ENCODE results near the gene INSC. TPM values are rescaled to one million over a fixed set of nuclear protein-coding genes. Genes with fewer than 3 reads are reported as not detected.

INSC gene
- total RNA-seq, 2 experiments from 2014 or later, result 0.64 to 0.69 TPM

DNA sequence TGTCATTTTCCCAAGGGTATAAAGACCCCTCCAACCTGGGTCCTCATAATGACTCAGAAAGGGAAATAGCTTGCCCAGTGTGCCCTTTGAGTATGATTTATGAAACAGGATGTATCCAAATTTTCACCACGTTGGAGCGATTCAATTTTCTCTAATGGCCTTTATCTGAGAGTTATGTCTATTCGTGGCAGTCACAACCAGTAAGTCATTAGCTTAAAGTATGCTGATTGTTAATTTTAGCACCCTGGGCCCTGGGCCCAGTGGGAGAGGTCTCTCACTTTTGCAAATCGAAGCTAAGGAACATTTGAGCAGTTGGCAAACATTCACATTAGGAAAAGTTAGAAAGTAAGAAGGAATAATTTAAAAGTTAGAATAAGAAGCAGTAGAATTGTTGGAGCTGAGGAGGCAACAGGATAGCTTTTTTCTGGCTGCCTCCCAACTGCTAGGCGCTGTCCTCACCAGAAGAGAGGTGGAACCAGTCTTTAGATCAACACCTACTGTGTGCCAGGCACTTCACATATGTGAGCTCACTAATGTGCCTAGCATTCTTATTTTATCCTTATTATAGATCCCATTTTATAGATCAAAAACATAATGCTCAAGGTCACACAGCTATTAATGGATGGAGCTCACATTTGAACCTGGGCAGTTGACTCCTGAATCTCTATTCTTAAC lies 24.5 kb downstream of the INSC start:
- no peak overlapping the region for H3K27ac Mint-ChIP-seq
- no peaks in the 10 kb centered on the region for H3K9me3 Mint-ChIP-seq (ENCODE audit: low read depth)
- DNase-seq (no peak), ATAC-seq (no peak)
- POLR2A ChIA-PET, result no interaction called here
- H3K36me3 Mint-ChIP-seq (ENCODE audit: low read depth), result no peaks in the 10 kb centered on the region
- CTCF ChIA-PET, result interaction anchor here (0.7 to 3.5 kb wide), 6 partner anchors 13 to 55 kb away, joined by 3 to 13 read pairs (median 3); no protein-coding TSS in a partner anchor
- H3K27me3 Mint-ChIP-seq, result peaks cover 2% of the 10 kb centered on the region
- intact Hi-C loops (cut with DNase I, micrococcal nuclease), result no loop called here
- H3K4me3 Mint-ChIP-seq, result no peak overlapping the region
- no peaks in the 10 kb centered on the region for H3K4me1 Mint-ChIP-seq

DNA sequence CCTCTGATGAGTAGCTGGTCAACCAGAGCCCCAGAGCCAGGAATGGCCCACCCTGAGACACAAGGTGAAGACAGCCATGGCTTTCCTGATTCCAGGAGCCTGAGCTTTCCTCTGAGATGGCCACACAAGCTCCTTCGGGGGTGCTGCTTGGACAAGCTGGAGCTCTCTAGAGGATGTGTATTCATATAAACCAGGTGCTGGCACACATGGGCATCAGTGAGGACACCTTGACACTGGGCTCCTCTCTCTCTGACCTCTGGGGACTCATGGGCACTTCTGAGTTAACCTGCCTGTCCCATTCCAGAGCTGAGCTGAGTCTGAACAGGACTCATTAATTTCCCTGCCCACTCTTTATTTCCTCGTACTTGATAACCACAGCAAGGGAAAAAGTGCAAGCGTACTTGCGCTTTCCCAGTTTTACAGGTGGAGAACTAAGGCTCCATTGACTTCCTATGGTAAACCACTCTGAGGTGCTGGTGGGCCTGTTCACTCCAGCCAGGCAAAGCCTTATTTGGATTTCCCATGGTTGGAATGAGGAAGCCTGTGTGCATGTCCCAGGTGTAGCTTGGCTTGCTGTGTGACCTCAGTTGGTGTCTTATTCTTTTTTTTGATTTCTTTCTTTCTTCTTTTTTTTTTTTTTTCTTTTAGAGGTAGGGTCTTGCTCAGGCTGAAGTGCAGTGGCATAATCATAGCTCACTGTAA lies 25.4 kb downstream of the INSC start:
- no peak overlapping the region for H3K27ac Mint-ChIP-seq
- no peaks in the 10 kb centered on the region for H3K27me3 Mint-ChIP-seq
- ATAC-seq (no peak), DNase-seq (no peak)
- H3K4me3 Mint-ChIP-seq, result no peak overlapping the region
- H3K9me3 Mint-ChIP-seq (ENCODE audit: low read depth), result no peaks in the 10 kb centered on the region
- ChIA-PET POLR2A (no interaction called here), CTCF (interaction anchor here (1.1 to 3.5 kb wide), 5 partner anchors 13 to 65 kb away, joined by 3 to 13 read pairs (median 4); no protein-coding TSS in a partner anchor)
- H3K4me1 Mint-ChIP-seq, result no peaks in the 10 kb centered on the region
- intact Hi-C loops (cut with DNase I, micrococcal nuclease), result no loop called here
- H3K36me3 Mint-ChIP-seq (ENCODE audit: low read depth), result no peaks in the 10 kb centered on the region

DNA sequence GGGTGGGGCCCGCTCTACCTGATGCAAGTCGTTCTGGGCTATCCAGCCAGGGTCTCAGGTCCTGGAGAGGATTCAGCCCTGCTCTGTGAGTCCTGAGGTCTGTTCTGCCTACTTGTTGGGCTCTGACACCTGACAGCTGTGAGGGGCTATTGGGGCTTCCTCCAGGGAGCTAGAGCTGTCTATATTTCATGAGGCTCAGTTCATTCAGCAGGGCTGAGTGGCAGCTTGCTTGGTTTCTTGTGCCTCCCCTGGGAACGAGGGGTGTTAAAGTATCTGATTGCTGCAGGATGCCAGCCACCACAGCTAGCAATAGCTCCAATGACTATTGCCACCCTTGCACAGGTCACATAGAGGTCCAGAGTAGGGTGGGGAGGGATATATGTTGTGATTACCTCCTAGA lies 26.7 kb downstream of the INSC start:
- Mint-ChIP-seq H3K4me1 (no peaks in the 10 kb centered on the region), H3K9me3 (ENCODE audit: low read depth) (no peaks in the 10 kb centered on the region), H3K36me3 (ENCODE audit: low read depth) (no peaks in the 10 kb centered on the region), H3K27me3 (no peaks in the 10 kb centered on the region), H3K27ac (no peak overlapping the region), H3K4me3 (no peak overlapping the region)
- ATAC-seq (no peak), DNase-seq (no peak)
- ChIA-PET CTCF (interaction anchor here (0.9 to 1.3 kb wide), 5 partner anchors 23 to 67 kb away, joined by 3 to 4 read pairs (median 4); no protein-coding TSS in a partner anchor), POLR2A (no interaction called here)
- intact Hi-C loops (cut with DNase I, micrococcal nuclease), result no loop called here

DNA sequence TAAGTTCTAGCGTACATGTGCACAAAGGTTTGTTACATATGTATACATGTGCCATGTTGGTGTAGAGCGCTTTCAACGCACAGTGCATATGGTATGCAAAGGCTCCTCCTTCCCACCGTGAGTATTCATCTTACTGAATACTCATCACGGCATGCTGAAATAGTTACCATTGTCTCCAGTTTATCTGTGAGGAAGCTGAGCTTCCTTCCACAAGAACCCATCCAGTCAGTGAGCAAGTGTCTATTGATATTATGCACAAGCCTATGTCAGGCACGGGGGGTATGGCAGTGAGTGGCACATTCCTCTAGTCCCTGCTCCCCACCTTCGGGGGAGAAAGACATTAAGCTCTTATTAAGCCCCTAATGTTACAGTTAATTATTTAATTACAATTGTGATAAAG lies 28.1 kb downstream of the INSC start:
- ChIA-PET POLR2A (no interaction called here), CTCF (no interaction called here)
- DNase-seq (no peak), ATAC-seq (no peak)
- no peaks in the 10 kb centered on the region for H3K4me1 Mint-ChIP-seq
- H3K27me3 Mint-ChIP-seq, result peaks cover 2% of the 10 kb centered on the region
- H3K27ac Mint-ChIP-seq, result no peak overlapping the region
- H3K9me3 Mint-ChIP-seq (ENCODE audit: low read depth), result no peaks in the 10 kb centered on the region
- no peak overlapping the region for H3K4me3 Mint-ChIP-seq
- no peaks in the 10 kb centered on the region for H3K36me3 Mint-ChIP-seq (ENCODE audit: low read depth)
- intact Hi-C loops (cut with DNase I, micrococcal nuclease), result no loop called here

DNA sequence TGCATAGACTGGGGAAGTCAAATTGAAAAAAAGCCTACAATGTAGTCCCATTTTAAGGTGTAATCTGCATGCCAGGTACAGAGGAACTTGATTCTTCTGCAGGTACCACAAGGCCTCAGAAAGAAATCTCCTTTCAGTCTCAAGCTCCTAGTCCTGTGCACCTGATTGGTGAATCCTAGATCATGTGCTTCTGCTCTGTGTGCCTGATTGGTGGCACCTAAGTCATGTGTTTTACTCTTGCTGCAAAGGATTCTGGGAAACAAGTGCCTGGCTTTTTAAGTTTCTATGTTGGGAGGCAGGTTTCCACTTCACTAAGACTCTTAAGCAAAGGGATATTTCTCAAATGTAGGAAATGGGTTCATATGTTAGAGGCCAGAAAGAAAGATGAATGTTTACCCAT lies 29.1 kb downstream of the INSC start:
- ChIA-PET POLR2A (no interaction called here), CTCF (no interaction called here)
- Mint-ChIP-seq H3K27me3 (peaks cover 2% of the 10 kb centered on the region), H3K36me3 (ENCODE audit: low read depth) (no peaks in the 10 kb centered on the region), H3K27ac (no peak overlapping the region), H3K9me3 (ENCODE audit: low read depth) (no peaks in the 10 kb centered on the region), H3K4me3 (no peak overlapping the region), H3K4me1 (no peaks in the 10 kb centered on the region)
- no peak for ATAC-seq
- DNase-seq, result no peak
- intact Hi-C loops (cut with DNase I, micrococcal nuclease), result no loop called here

DNA sequence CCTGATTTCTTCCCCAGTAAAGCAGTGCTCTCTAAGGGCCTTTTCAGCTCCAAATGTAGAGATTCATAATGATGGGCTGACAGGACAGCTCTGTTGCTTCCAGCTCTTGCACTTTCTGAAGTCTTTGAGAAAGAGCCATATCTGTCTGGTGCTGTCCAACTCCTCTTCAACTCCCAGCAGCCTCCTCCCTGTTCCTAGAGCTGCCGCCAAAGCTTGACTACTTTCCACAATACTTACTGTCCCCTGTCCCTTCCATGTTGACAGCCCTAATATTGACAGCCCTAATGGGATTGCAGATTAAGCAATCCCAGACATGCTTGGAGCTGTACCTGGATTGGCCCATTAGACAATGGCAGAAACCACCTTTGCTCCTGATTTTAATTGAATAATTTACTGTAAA lies 29.6 kb downstream of the INSC start:
- Mint-ChIP-seq H3K27me3 (peaks cover 2% of the 10 kb centered on the region), H3K27ac (no peak overlapping the region), H3K36me3 (ENCODE audit: low read depth) (no peaks in the 10 kb centered on the region), H3K9me3 (ENCODE audit: low read depth) (no peaks in the 10 kb centered on the region), H3K4me3 (no peak overlapping the region), H3K4me1 (no peaks in the 10 kb centered on the region)
- CTCF ChIA-PET, result no interaction called here
- intact Hi-C loops (cut with DNase I, micrococcal nuclease), result no loop called here
- no peak for DNase-seq
- POLR2A ChIA-PET, result no interaction called here
- ATAC-seq, result no peak

DNA sequence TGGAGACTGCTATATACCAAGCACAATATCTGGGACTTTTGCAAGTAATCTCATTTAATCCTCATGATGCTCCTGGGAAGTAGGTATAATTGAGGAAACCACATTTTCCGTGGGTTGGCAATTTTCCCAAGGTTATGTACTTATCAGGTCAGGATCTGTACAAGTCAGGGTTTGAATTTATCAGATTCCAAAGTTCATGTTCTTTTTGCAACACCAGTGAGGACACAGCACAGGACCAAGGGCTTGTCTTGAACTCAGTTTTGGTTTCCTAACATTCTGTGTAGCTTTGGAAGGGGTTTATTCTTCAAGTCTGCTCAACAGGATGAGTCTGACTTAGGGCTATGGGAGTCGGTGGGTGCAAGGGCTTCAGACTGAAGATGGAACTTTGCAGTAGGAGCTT lies 30.4 kb downstream of the INSC start:
- Mint-ChIP-seq H3K27me3 (peaks cover 2% of the 10 kb centered on the region), H3K4me3 (no peak overlapping the region), H3K9me3 (ENCODE audit: low read depth) (no peaks in the 10 kb centered on the region), H3K27ac (no peak overlapping the region), H3K36me3 (ENCODE audit: low read depth) (no peaks in the 10 kb centered on the region), H3K4me1 (no peaks in the 10 kb centered on the region)
- POLR2A ChIA-PET, result no interaction called here
- intact Hi-C loops (cut with DNase I, micrococcal nuclease), result no loop called here
- CTCF ChIA-PET, result no interaction called here
- no peak for ATAC-seq
- DNase-seq, result no peak

DNA sequence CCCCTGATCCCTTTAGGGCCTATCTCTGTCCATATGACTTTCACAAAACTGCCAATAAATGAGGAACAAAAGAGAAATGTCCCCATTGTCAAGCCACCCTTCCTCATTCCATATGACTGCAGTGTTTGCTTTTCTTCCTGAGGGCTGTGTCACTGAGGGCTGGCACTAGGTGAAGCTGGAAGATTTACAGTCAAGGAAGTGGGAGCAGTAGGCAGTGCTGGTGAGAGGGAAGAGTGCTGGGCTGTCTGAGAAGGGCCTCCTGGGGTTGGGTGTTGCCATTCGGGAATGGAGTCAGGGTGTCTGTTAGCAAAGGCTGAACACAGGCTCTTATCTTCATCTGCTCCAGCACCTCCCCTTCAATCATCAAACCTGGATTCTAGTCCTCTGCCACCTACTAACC lies 30.9 kb downstream of the INSC start:
- Mint-ChIP-seq H3K4me1 (peaks cover 1% of the 10 kb centered on the region), H3K9me3 (ENCODE audit: low read depth) (no peaks in the 10 kb centered on the region), H3K4me3 (no peak overlapping the region), H3K36me3 (ENCODE audit: low read depth) (no peaks in the 10 kb centered on the region), H3K27ac (no peak overlapping the region), H3K27me3 (peaks cover 2% of the 10 kb centered on the region)
- DNase-seq (no peak), ATAC-seq (no peak)
- ChIA-PET POLR2A (no interaction called here), CTCF (no interaction called here)
- intact Hi-C loops (cut with DNase I, micrococcal nuclease), result no loop called here

DNA sequence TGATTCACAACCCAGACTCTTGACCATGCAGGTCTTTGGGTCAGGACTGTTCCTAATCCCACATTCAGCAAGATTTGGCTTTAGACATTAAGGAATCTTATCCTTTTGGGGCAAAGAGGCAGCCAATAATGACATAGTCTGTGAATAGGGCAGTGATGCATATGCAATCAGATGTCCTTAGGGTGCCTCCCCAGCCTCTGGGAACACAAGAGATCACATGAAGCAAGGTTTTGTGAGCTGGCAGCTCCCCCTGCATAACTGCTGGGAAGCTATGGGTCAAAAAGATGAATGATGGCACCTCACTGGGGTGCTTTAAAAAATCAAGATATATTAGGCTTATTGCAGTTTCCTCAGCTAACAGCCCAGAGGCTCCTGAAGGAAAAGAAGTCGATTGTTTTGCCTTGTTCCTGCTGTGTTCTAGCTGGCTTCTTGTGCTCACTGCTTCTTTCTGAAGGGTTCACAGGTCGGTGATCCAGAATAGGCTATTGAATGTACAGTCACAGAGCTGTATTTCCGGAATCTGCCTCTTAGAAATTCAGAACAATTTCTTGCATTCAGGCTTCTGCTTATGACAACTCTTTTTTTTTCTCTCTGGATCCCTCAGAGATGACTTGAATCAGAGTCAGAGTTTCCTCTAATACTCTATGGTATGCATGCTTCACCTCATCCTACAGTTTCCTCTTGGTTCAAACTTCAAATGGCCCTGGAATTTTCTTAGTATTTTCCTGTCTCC lies 31.7 kb downstream of the INSC start:
- intact Hi-C loops (cut with DNase I, micrococcal nuclease), result no loop called here
- no peak for ATAC-seq
- ChIA-PET POLR2A (no interaction called here), CTCF (no interaction called here)
- Mint-ChIP-seq H3K4me3 (no peak overlapping the region), H3K27me3 (peaks cover 2% of the 10 kb centered on the region), H3K27ac (no peak overlapping the region), H3K4me1 (peaks cover 5% of the 10 kb centered on the region), H3K36me3 (ENCODE audit: low read depth) (no peaks in the 10 kb centered on the region), H3K9me3 (ENCODE audit: low read depth) (no peaks in the 10 kb centered on the region)
- no peak for DNase-seq

DNA sequence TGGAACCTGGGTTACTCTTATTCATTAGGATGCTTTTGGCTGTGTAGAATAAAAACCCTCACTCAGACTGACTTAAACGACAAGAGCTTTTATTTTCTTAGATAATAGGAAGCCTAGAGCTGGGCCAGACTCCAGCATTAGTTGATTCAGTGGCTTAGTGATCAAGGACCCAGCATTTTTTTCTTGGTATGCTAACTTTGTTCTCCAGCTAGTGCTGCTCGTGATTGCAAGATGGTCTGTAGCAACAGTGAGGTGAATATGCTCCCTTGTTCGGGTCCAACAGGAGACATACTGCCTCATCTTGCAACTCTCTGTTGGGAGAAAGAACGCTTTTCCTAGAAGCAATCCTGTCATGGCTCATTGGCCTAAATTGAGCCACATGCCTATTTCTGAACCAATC lies 33.4 kb downstream of the INSC start:
- Mint-ChIP-seq H3K4me3 (no peak overlapping the region), H3K4me1 (peaks cover 5% of the 10 kb centered on the region), H3K27me3 (peaks cover 2% of the 10 kb centered on the region), H3K27ac (no peak overlapping the region), H3K9me3 (ENCODE audit: low read depth) (no peaks in the 10 kb centered on the region), H3K36me3 (ENCODE audit: low read depth) (no peaks in the 10 kb centered on the region)
- intact Hi-C loops (cut with DNase I, micrococcal nuclease), result no loop called here
- POLR2A ChIA-PET, result no interaction called here
- CTCF ChIA-PET, result interaction anchor here (1.4 kb wide), 1 partner anchor 16 kb away, joined by 4 read pairs; no protein-coding TSS in a partner anchor
- no peak for DNase-seq
- ATAC-seq, result no peak

DNA sequence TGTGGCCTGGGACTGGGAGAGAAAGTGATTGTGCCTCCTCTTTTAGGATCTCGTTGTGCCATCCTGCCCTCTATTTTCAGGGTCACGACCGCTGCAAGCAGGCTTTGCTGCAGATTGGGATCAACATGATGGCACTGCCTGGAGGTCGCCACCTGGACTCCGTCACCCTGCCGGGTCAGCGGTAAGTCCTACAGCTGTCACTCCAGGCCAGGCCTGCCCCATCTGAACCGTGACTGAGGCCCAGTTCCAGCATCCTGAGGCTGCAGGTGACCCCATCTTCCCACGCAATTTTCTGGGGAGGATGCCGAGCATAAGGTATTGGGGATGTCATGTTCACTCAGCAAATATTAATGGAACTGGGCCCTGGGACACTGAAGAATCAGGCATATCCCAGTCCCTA lies 34.3 kb downstream of the INSC start:
- H3K4me1 Mint-ChIP-seq, result peaks cover 5% of the 10 kb centered on the region
- intact Hi-C loops (cut with DNase I, micrococcal nuclease), result no loop called here
- H3K9me3 Mint-ChIP-seq (ENCODE audit: low read depth), result no peaks in the 10 kb centered on the region
- no peak overlapping the region for H3K27ac Mint-ChIP-seq
- ChIA-PET CTCF (no interaction called here), POLR2A (no interaction called here)
- no peak for ATAC-seq
- H3K4me3 Mint-ChIP-seq, result no peak overlapping the region
- DNase-seq, result no peak
- no peaks in the 10 kb centered on the region for H3K36me3 Mint-ChIP-seq (ENCODE audit: low read depth)
- H3K27me3 Mint-ChIP-seq, result peaks cover 2% of the 10 kb centered on the region

DNA sequence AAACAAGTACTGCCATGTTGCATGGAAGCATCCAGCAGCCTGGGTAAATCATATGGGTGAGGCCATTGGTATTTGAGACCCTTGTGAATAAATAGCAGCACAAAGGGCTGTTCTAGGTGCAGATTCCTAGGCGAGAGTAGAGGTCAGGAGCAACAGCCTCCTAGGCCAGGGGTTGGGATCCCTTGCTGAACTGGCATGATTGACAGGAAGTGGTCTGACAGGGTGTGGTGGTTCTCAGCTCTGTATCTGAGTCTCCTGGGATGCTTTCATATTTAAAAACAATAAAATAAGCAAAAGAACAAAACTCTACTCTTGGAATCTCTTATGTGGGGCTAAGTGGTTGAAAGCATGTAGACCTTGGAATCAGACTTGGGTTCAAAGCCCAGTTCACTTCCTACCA lies 35.8 kb downstream of the INSC start:
- DNase-seq, result no peak
- Mint-ChIP-seq H3K27me3 (peaks cover 2% of the 10 kb centered on the region), H3K27ac (no peak overlapping the region), H3K36me3 (ENCODE audit: low read depth) (no peaks in the 10 kb centered on the region), H3K4me3 (no peak overlapping the region), H3K4me1 (peaks cover 5% of the 10 kb centered on the region), H3K9me3 (ENCODE audit: low read depth) (no peaks in the 10 kb centered on the region)
- no peak for ATAC-seq
- CTCF ChIA-PET, result no interaction called here
- POLR2A ChIA-PET, result no interaction called here
- intact Hi-C loops (cut with DNase I, micrococcal nuclease), result no loop called here
